ENCODE data around the gene PTPRJ.

DNA sequence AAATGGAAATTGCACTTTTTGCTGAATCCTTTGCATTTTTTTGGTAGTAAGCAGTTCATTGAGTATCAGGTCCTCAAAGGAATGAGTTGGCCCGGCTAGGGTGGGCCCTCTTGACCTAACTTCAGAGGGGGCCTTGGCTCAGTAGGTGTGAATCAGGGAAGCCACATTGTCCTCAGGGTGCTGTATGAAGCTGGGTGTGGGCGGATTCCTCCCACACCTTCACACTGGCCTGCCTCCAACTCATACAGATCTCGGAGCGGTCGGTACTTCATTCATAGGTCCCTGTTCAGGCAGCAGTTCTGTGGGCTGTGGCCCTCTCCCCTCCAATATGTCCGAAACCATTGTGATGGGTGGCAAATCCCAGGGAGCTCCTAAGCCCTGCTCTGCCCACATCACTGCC is 188.9 kb downstream of the PTPRJ start:
- TF ChIP-seq CTCF (conservative IDR thresholded peaks at IDR 0.05) = no peak
- TF ChIP-seq EZH2 (IDR thresholded peaks at IDR 0.05; ENCODE audit: low read depth) = no peak

Measured in PC-9 (cell line).